Activated T-helper 1 cell treated with anti-CD3 and anti-CD28 coated beads, Interleukin-12 subunit alpha, Interleukin-12 subunit beta, Interleukin-2, Interleukin-4 antibody, amounts not matched to agents 30 ng/mL and 10 ng/mL and 1 ng/mL, durations not matched to agents 14 hours and 24 hours and 36 hours (primary cell): ENCODE measurements around the gene OR6C76. TPM values are rescaled to one million over a fixed set of nuclear protein-coding genes. Genes with fewer than 3 reads are reported as not detected.

ENCODE experiments used
- total RNA-seq: library from RNA; stranded (reverse); gene quantifications from 2 replicates; pipeline ENCODE4 v1.2.3, GENCODE V29; 2022

OR6C76 gene
- total RNA-seq, 1 donor from 2014 or later: not detected

Other genes starting within 250 kb of the OR6C76 start
- not detected in 2 replicates for gene OR10A7, start 205.2 kb upstream of the OR6C76 start, total RNA-seq
- gene OR6C74, start 181.6 kb upstream of the OR6C76 start, total RNA-seq: not detected in 2 replicates
- not detected in 2 replicates for gene OR6C6, start 129.7 kb upstream of the OR6C76 start, total RNA-seq
- gene OR6C1, start 111.9 kb upstream of the OR6C76 start, total RNA-seq: not detected in 2 replicates
- not detected in 2 replicates for gene OR6C3, start 95.5 kb upstream of the OR6C76 start, total RNA-seq
- not detected in 2 replicates for gene OR6C75, start 63.3 kb upstream of the OR6C76 start, total RNA-seq
- gene OR6C65, start 25.7 kb upstream of the OR6C76 start, total RNA-seq: not detected in 2 replicates
- not detected in 2 replicates for gene OR6C2, start 17.8 kb downstream of the OR6C76 start, total RNA-seq
- not detected in 2 replicates for gene OR6C70, start 43.9 kb downstream of the OR6C76 start, total RNA-seq
- not detected in 2 replicates for gene OR6C68, start 66.1 kb downstream of the OR6C76 start, total RNA-seq
- not detected in 2 replicates for gene OR6C4, start 123.3 kb downstream of the OR6C76 start, total RNA-seq
- not detected in 2 replicates for gene OR2AP1, start 146.2 kb downstream of the OR6C76 start, total RNA-seq
- not detected in 2 replicates for gene OR10P1, start 210.6 kb downstream of the OR6C76 start, total RNA-seq